GM12872 (cell line): ENCODE data around the gene NDUFB7.

Experiments used
- CTCF ChIP-seq: IDR thresholded peaks from 3 replicates; pipeline ENCODE4 v1.5.1; 2011; ENCODE audit warnings: low read depth, mild to moderate bottlenecking, low read length, moderate library complexity; ENCODE audit not compliant: insufficient read depth

Gene NDUFB7

GRCh38 chr19:14577264-14577663 lies 5.4 kb upstream of the NDUFB7 start:
- TF ChIP-seq CTCF: no peak

DNA sequence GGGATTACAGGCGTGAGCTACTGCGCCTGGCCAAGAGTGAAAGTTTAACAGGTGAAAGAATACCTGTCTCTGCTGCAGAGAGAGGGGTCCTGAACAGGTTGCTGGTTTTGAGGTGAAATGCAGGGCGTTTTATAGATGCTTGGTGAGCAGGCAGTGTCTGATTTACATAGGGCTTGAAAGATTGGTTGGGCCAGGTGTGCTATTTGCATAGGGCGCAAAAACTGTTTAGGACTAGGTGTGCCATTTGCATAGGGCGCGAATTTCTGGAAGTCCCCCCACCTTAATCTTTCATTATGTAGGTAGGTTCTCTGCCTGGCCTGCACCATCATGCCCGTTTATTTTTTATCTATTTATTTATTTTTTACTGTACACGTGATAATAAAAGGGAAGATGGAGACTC lies 4.5 kb upstream of the NDUFB7 start:
- TF ChIP-seq CTCF: no peak

GRCh38 chr19:14575428-14575980 lies 3.6 kb upstream of the NDUFB7 start:
- no peak for TF ChIP-seq CTCF

DNA sequence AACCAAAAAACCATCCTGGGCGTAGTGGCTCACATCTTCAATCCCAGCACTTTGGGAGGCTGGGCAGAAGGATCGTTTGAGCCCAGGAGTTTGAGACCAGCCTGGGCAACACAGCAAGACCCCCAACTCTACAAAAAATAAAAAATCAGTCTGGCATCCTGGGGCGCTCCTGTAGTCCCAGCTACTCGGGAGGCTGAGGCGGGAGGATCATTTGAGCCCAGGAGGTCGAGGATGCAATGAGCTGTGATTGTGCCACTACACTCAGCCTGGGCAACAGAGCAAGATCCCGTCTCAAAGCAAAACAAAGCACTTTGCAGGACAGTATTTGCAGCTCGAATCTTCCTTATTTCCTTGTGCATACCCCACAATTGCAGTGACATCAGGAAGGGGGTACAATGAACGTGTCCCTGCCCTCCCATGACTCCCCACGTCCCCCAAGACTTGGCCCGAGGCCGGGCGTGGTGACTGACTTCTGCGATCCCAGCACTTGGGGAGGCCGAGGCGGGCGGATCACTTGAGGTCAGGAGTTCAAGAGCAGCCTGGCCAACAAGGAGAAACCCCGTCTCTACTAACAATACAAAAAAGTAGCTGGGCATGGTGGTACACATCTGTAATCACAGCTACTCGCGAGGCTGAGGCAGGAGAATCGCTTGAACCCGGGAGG lies 870 bp downstream of the NDUFB7 start:
- TF ChIP-seq CTCF: no peak

- TF ChIP-seq CTCF: no peak
Measured at GRCh38 chr19:14567079-14567478, 4.8 kb downstream of the NDUFB7 start.

DNA sequence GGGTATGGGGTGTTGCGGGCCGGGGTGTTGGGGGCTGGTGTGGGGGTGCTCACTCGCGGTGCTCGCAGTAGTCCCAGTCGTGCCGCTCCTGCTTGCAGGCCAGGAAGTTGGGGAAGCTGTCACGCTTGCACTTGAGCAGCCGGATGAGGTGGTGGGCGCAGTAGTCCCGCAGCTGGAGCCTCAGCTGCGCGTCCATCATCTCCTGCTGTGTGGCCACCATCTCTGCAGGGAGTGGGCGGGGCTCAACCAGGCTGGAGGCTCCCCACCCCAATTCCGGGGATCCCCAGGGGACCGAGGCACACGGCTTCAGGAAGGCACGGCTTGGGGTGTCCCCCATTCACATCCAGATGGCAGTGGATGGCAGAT lies 5.2 kb downstream of the NDUFB7 start:
- TF ChIP-seq CTCF: no peak

- no peak for TF ChIP-seq CTCF
Measured at GRCh38 chr19:14565765-14566711, 5.8 kb downstream of the NDUFB7 start.
